NCI-H2081 treated with DMSO at 0.1 percent for 48 hours (cell line): ENCODE data around the gene CLTCL1.
"Not testable (repeated sequence)": the region's sequence is repeated elsewhere in the genome, so short reads cannot be mapped to it uniquely, and the experiment has no call there.

Experiments used
- DNase-seq: peaks from one replicate; lab custom pipeline; 2025; lab: John Stamatoyannopoulos, UW

CLTCL1 gene

GRCh38 chr22:19290400-19291217 is 910 bp downstream of the CLTCL1 start:
- no peak for DNase-seq

- no peak for DNase-seq
Observed at GRCh38 chr22:19289475-19290161, 1.9 kb downstream of the CLTCL1 start.

- DNase-seq: no peak
Observed at GRCh38 chr22:19287889-19288288, 3.6 kb downstream of the CLTCL1 start.

GRCh38 chr22:19287076-19287707 is 4.3 kb downstream of the CLTCL1 start:
- DNase-seq: peak; percentile 70

GRCh38 chr22:19285831-19286230 is 5.7 kb downstream of the CLTCL1 start:
- DNase-seq: no peak

GRCh38 chr22:19279143-19279542 is 12.4 kb downstream of the CLTCL1 start:
- DNase-seq: not testable (repeated sequence)

- no peak for DNase-seq
Observed at GRCh38 chr22:19277785-19278184, 13.7 kb downstream of the CLTCL1 start.

GRCh38 chr22:19275919-19276600 is 15.5 kb downstream of the CLTCL1 start:
- DNase-seq: no peak

- DNase-seq: no peak
Observed at GRCh38 chr22:19275513-19275912, 16.0 kb downstream of the CLTCL1 start.

- no peak for DNase-seq
Observed at GRCh38 chr22:19275104-19275503, 16.4 kb downstream of the CLTCL1 start.

- DNase-seq: no peak
Observed at GRCh38 chr22:19271856-19272535, 19.5 kb downstream of the CLTCL1 start.

- DNase-seq: no peak
Observed at GRCh38 chr22:19271273-19271855, 20.2 kb downstream of the CLTCL1 start.

GRCh38 chr22:19270873-19271272 is 20.6 kb downstream of the CLTCL1 start:
- no peak for DNase-seq

- DNase-seq: no peak
Observed at GRCh38 chr22:19266547-19267086, 24.9 kb downstream of the CLTCL1 start.

GRCh38 chr22:19265779-19266178 is 25.7 kb downstream of the CLTCL1 start:
- no peak for DNase-seq

GRCh38 chr22:19260804-19261203 is 30.7 kb downstream of the CLTCL1 start:
- DNase-seq: no peak

- DNase-seq: no peak
Observed at GRCh38 chr22:19260194-19260593, 31.3 kb downstream of the CLTCL1 start.

- not testable (repeated sequence) for DNase-seq
Observed at GRCh38 chr22:19258968-19259288, 32.6 kb downstream of the CLTCL1 start.

- DNase-seq: no peak
Observed at GRCh38 chr22:19258371-19258770, 33.1 kb downstream of the CLTCL1 start.

GRCh38 chr22:19256362-19256761 is 35.2 kb downstream of the CLTCL1 start:
- DNase-seq: not testable (repeated sequence)

GRCh38 chr22:19253143-19253542 is 38.4 kb downstream of the CLTCL1 start:
- DNase-seq: no peak
